GM12864 (cell line): Measurements from ENCODE around the gene ANGPTL2.

Experiments used
- DNase-seq: peaks from one replicate; pipeline ENCODE4 v3.0.0-alpha.2; 2011; ENCODE audit warnings: low read depth
- H3K4me3 ChIP-seq: 2 replicates; pipeline ENCODE4 v1.5.1; 2011; ENCODE audit warnings: mild to moderate bottlenecking, low read depth, low read length, control low read depth
- TF ChIP-seq, protein P1 (sequence below): IDR thresholded peaks from 2 replicates; pipeline ENCODE4 v1.5.1; 2011; ENCODE audit warnings: low read depth, mild to moderate bottlenecking, moderate library complexity, low read length, control low read depth, inconsistent platforms; ENCODE audit errors: missing control alignments

The ANGPTL2 gene

DNA sequence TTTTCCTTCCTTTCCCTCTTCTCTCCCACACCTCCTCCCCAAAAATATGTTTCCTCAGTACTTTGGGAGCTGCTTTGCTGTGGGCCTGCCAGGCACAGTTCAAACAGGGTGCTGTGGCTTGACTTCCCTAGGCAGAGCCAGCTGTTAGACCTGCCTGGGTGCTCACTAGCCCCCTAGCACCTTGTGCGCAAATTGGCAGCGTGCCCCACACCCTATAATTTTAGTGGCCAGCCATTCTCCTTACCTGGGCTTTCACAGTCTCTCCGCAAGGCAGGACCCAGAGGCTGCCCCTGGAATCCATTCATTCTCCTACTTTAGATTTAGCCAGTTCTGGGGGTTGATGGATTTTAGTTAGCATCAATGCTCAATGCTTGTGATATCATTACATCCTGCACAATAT lies 72.3 kb downstream of the ANGPTL2 start:
- TF ChIP-seq, protein P1, sequence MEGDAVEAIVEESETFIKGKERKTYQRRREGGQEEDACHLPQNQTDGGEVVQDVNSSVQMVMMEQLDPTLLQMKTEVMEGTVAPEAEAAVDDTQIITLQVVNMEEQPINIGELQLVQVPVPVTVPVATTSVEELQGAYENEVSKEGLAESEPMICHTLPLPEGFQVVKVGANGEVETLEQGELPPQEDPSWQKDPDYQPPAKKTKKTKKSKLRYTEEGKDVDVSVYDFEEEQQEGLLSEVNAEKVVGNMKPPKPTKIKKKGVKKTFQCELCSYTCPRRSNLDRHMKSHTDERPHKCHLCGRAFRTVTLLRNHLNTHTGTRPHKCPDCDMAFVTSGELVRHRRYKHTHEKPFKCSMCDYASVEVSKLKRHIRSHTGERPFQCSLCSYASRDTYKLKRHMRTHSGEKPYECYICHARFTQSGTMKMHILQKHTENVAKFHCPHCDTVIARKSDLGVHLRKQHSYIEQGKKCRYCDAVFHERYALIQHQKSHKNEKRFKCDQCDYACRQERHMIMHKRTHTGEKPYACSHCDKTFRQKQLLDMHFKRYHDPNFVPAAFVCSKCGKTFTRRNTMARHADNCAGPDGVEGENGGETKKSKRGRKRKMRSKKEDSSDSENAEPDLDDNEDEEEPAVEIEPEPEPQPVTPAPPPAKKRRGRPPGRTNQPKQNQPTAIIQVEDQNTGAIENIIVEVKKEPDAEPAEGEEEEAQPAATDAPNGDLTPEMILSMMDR: no peak
- DNase-seq: no peak
- H3K4me3 ChIP-seq: no peak overlapping the region

DNA sequence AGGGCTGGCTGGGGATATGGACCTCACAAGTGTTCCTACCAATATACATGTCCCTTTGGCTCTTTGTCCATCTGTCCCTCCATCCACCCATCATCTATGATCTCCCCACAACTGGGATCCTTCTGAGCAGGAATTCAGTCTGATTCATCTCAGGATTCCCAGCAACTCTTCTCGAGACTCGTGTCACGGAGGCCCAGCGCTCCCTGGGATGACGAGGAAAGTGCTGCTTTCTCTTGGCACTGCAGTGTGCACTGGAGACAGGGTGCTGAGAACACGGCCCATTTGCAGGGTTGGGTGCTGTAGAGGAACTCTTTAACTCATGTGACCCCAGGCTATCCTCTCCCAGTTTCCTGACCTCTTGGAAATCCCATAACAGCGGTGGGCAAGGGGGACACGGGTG lies 72.9 kb downstream of the ANGPTL2 start:
- TF ChIP-seq, protein P1: no peak
- H3K4me3 ChIP-seq: no peak overlapping the region
- DNase-seq: no peak

DNA sequence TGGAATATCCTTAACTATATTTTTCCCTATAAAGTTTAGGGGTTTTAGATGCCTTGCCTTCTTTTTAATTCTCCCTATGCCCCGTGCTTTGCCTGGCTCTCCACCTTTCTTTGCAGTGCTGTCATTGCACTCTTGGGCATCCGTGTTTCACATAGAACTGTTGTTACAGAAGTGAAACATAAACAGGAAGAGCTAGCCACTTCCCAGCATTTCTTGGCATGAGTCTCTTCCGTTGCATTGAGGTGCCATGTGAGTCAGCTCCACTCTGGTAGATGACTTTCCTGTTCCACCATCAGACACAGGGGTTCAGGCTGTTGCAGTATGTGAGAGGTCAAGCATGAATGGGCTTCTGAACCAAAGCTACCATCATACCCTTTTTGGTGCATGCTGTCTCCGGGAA lies 73.4 kb downstream of the ANGPTL2 start:
- DNase-seq: peak; percentile 27
- no peak overlapping the region for H3K4me3 ChIP-seq
- TF ChIP-seq, protein P1: no peak

DNA sequence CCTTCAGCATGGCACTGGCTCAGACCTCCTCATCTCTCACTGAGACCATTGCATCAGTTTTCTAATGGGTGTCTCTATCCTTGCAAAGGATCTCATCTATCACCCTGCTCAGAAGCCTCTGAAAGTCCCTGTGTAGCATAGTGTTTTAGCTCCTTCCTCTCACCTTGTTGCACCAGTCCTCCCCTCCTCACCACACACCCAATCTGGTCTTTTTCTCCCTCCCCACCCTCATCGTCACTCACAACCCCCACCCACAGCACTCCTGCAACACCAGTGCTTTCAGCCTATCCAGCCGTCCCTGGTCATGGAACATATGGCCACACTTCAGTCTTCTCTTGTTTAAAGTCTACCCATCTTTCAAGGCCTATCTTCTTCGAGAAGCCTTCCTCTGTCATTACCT lies 74.5 kb downstream of the ANGPTL2 start:
- TF ChIP-seq, protein P1: no peak
- no peak overlapping the region for H3K4me3 ChIP-seq
- DNase-seq: no peak

DNA sequence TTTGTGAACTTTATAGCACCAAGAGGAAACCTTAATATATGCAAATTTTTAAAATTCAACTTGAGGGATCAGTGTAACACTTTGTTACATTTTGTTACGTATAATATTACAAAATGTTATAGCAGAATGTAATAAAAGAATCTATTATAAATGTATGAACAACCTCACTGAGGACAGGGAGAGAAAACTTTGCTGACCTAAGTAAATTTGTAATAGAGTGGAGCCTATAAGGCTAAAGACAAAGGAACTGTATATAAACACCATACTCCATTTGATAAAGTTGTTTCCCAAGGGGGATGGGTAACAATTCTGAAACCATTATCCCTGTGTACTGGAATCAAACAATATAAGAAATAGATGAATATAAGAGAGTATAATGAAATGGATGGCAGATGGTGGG lies 77.3 kb downstream of the ANGPTL2 start:
- DNase-seq: no peak
- TF ChIP-seq, protein P1: no peak
- H3K4me3 ChIP-seq: no peak overlapping the region

DNA sequence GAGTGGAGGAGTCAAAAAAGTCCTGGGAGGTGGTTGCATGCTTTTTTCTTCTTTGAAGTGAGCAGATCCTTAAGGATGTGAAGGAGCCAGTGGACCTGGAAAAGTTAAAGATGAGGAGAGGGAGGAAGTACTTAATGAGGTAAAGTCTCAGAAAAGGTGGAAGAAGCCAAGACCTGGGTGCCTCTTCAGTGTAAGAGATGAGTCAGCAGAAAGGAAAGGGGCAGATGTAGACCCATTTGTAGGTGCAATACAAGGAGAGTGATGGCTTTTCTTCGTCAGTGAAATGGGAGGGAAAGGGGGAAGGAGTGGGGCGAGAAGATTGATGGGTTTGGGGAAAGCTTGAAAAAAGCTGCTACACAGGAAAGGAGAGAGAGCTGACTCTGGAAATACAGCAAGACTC lies 82.9 kb downstream of the ANGPTL2 start:
- H3K4me3 ChIP-seq: no peak overlapping the region
- no peak for DNase-seq
- TF ChIP-seq, protein P1: no peak

DNA sequence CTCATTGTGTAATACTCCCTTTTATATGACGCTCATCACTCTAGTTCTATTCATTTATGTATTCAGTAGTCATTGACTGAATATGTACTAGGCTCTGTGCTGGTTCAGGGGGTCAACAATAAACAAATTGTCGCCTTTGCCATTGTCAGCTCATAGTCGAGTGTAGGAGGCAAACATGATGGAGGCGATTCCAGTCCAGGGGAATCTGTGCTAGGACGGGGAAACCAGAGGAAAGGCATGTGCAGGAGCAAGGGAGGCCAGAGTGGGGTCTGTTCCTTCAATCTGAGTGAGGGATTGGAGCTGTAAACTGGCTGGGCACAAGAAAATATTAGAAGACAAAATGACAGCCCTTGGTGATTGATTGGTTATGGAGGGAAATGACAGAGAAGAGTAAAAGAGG lies 83.9 kb downstream of the ANGPTL2 start:
- DNase-seq: no peak
- TF ChIP-seq, protein P1: no peak
- H3K4me3 ChIP-seq: no peak overlapping the region
